ENCODE data around the gene FBLN5. TPM values are rescaled to one million over a fixed set of nuclear protein-coding genes. Genes with fewer than 3 reads are reported as not detected.

The FBLN5 gene
- total RNA-seq, 1 experiment from 2014 or later, result 1.0 TPM

DNA sequence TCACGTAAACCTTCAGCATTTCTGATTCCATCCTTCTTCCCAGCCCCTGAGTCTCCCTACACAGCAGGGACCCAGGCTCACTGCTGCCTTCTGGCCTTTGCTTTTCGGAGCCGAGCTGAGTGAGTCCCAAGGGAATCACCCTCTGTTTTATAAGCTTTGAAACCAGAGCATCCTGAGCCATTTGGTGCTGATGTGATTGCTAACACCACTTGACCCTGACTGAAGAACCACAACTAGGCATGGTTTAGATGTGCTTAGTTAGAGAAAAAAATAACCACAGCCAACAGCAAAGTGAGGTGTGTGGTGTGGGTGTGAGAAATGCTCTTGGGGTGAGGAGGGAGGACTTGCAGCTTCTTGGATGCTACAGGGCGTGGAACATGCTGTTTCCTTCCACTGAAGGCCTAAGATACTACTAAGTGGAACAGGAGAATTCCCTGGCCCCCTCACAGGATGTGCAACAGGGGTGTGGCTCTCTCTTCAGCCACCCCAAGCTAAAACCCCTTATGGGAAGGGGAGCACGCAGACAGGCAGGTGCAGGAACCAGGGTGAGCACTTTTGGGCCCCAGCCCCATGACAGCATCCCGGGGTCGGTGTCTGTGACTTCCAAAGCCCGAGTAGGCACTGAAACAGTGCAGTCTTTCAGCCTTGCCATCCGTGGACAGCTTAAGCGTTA is 80.0 kb downstream of the FBLN5 start, which contains the start of gene TC2N:
TSS of gene TC2N (minus strand) at position 221 of the 673 bp plus-strand sequence. CDS start 53,767 bp downstream, outside the sequence.
- Histone ChIP-seq H4K5ac (ENCODE audit: insufficient read length, low read depth, low read length) (no peak within 1 kb of the TSS), H3K4ac (ENCODE audit: low read depth, low read length) (no peak within 1 kb of the TSS), H3K79me1 (ENCODE audit: insufficient read depth, low read depth, low read length, poor library complexity, severe bottlenecking) (no peaks in the 10 kb centered on the region), H4K20me1 (ENCODE audit: control insufficient read depth, insufficient read depth, insufficient read length) (no peaks in the 10 kb centered on the region), H3K23me2 (ENCODE audit: insufficient read length, low read depth, low read length, poor library complexity, severe bottlenecking) (no peaks in the 10 kb centered on the region), H2BK120ac (ENCODE audit: low read depth, low read length, poor library complexity, severe bottlenecking) (no peak within 1 kb of the TSS), H3K9me3 (ENCODE audit: control insufficient read depth, low read depth, low read length) (no peaks in the 10 kb centered on the region), H4K91ac (ENCODE audit: insufficient read length, low read depth, low read length) (no peak within 1 kb of the TSS), H3K23ac (ENCODE audit: insufficient read length, low read depth, low read length) (no peak within 1 kb of the TSS), H2BK5ac (ENCODE audit: insufficient read length, low read length) (no peak within 1 kb of the TSS), H3K4me1 (ENCODE audit: insufficient read depth, low read length) (no peaks in the 10 kb centered on the region), H2BK20ac (ENCODE audit: low read depth, low read length, poor library complexity, severe bottlenecking) (no peak within 1 kb of the TSS), H3T11ph (ENCODE audit: low read length) (no peak within 1 kb of the TSS), H3K4me2 (ENCODE audit: insufficient read depth, insufficient read length, low read length) (no peak within 1 kb of the TSS), H2AFZ (ENCODE audit: low read length) (no peak within 1 kb of the TSS), H2AK5ac (ENCODE audit: insufficient read length, low read length) (no peak within 1 kb of the TSS), H3K56ac (ENCODE audit: insufficient read length, low read depth, low read length) (no peak within 1 kb of the TSS), H2BK12ac (ENCODE audit: insufficient read length, low read depth, low read length) (no peak within 1 kb of the TSS), H3K9ac (ENCODE audit: extremely low read depth, insufficient read length, low read length) (no peak within 1 kb of the TSS), H4K8ac (replicated peaks; ENCODE audit: insufficient read length, low read depth, low read length) (no peak within 1 kb of the TSS), H3K14ac (ENCODE audit: insufficient read depth, low read length) (no peak within 1 kb of the TSS), H3K79me2 (ENCODE audit: insufficient read depth, low read length) (no peaks in the 10 kb centered on the region), H3K27me3 (ENCODE audit: insufficient read depth, low read length) (no peaks in the 10 kb centered on the region), H3K18ac (ENCODE audit: insufficient read length, low read depth, low read length) (no peak within 1 kb of the TSS), H3K27ac (ENCODE audit: insufficient read length, low read depth, low read length) (no peak within 1 kb of the TSS), H2BK15ac (ENCODE audit: low read depth, low read length) (no peak within 1 kb of the TSS)
- Mint-ChIP-seq H3K27me3 (ENCODE audit: low read depth) (peaks cover 6% of the 10 kb centered on the region), H3K4me3 (no peak within 1 kb of the TSS), H3K4me1 (peaks cover 18 to 30% of the 10 kb centered on the region in 2 experiments), H3K27ac (no peak within 1 kb of the TSS), H3K36me3 (ENCODE audit: insufficient read depth in 1 of 3, low read depth in 3 of 3) (peaks cover 0 to 4% (median 0%) of the 10 kb centered on the region in 3 experiments; a peak in 1 of 7 replicates), H3K9me3 (peaks cover 10 to 11% of the 10 kb centered on the region in 2 experiments; a peak in 4 of 5 replicates)
- TF ChIP-seq, protein P1, sequence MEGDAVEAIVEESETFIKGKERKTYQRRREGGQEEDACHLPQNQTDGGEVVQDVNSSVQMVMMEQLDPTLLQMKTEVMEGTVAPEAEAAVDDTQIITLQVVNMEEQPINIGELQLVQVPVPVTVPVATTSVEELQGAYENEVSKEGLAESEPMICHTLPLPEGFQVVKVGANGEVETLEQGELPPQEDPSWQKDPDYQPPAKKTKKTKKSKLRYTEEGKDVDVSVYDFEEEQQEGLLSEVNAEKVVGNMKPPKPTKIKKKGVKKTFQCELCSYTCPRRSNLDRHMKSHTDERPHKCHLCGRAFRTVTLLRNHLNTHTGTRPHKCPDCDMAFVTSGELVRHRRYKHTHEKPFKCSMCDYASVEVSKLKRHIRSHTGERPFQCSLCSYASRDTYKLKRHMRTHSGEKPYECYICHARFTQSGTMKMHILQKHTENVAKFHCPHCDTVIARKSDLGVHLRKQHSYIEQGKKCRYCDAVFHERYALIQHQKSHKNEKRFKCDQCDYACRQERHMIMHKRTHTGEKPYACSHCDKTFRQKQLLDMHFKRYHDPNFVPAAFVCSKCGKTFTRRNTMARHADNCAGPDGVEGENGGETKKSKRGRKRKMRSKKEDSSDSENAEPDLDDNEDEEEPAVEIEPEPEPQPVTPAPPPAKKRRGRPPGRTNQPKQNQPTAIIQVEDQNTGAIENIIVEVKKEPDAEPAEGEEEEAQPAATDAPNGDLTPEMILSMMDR (conservative IDR thresholded peaks at IDR 0.05), result no peak
- DNase-seq, result no peak
- WGBS (ENCODE audit: extremely low coverage, insufficient read length, low lambda C conversion rate), result no CpG with 5 or more reads among the region's 10 CpGs

Data from H9 (cell line).